Natural killer cell (primary cell): ENCODE data around the gene SLU7. TPM values are rescaled to one million over a fixed set of nuclear protein-coding genes. Genes with fewer than 3 reads are reported as not detected.

ENCODE experiments used
- ATAC-seq, 3 donors: fragments of 150-1000 bp in 2 of 3; fragments of 200-7000 bp in 1 of 3; cut with Tn5 transposase; 1 replicate in 1 of 3; 2 replicates in 2 of 3; pipeline ENCODE4 v1.10.0; 2021; ENCODE audit warnings: mild to moderate bottlenecking in 2 of 3, moderate library complexity in 2 of 3
- DNase-seq, 2 donors: peaks; one replicate each; pipeline versions ENCODE4 v3.0.0 to v3.0.0-alpha.2; 2013 to 2021; ENCODE audit warnings: mixed read lengths in 1 of 2
- H3K27ac ChIP-seq: one replicate; pipeline ENCODE4 v1.5.1; 2013; ENCODE audit warnings: mild to moderate bottlenecking, low read length
- H3K27me3 ChIP-seq: one replicate; pipeline ENCODE4 v1.6.1; 2013; ENCODE audit warnings: low read length; ENCODE audit not compliant: control insufficient read depth, insufficient read depth
- H3K36me3 ChIP-seq: one replicate; pipeline ENCODE4 v1.6.1; 2013; ENCODE audit warnings: low read length; ENCODE audit not compliant: control insufficient read depth, insufficient read depth
- H3K4me1 ChIP-seq: one replicate; pipeline ENCODE4 v1.6.1; 2013; ENCODE audit warnings: low read length; ENCODE audit not compliant: control insufficient read depth, insufficient read depth
- H3K4me3 ChIP-seq: one replicate; pipeline ENCODE4 v1.5.1; 2013; ENCODE audit warnings: low read length
- H3K9me3 ChIP-seq: one replicate; pipeline ENCODE4 v1.6.1; 2013; ENCODE audit warnings: low read length; ENCODE audit not compliant: control insufficient read depth, insufficient read depth
- H3K27ac Mint-ChIP-seq, 2 donors: one replicate each; pipeline ENCODE4 v1.8.0; 2022; ENCODE audit warnings: mild to moderate bottlenecking in 2 of 2, mixed read lengths in 2 of 2, moderate library complexity in 1 of 2
- H3K27me3 Mint-ChIP-seq, 2 donors: one replicate each; pipeline ENCODE4 v1.8.0; 2022; ENCODE audit warnings: low read depth in 2 of 2, mixed read lengths in 2 of 2
- H3K36me3 Mint-ChIP-seq: one replicate; pipeline ENCODE4 v1.8.0; 2022; ENCODE audit warnings: mixed read lengths
- H3K4me1 Mint-ChIP-seq, 2 donors: one replicate each; pipeline ENCODE4 v1.8.0; 2022; ENCODE audit warnings: mixed read lengths in 2 of 2
- H3K4me3 Mint-ChIP-seq: one replicate; pipeline ENCODE4 v1.8.0; 2022; ENCODE audit warnings: mild to moderate bottlenecking, moderate library complexity, mixed read lengths
- H3K9me3 Mint-ChIP-seq, 2 donors: one replicate each; pipeline ENCODE4 v1.8.0; 2022; ENCODE audit warnings: mixed read lengths in 2 of 2
- CTCF ChIP-seq: fragments of 200-600 bp; IDR thresholded peaks from one replicate; pipeline ENCODE4 v1.8.0; 2022; ENCODE audit warnings: antibody characterized with exemption
- WGBS: methylation state at CpG from one replicate; pipeline ENCODE4 v1.1.7; 2013; ENCODE audit warnings: missing lambda C conversion rate; ENCODE audit not compliant: insufficient coverage; 5-methylcytosine and 5-hydroxymethylcytosine counted together
- intact Hi-C: fragments of 100-400 bp; cut with micrococcal nuclease; formaldehyde crosslinking; loops from one replicate; pipeline ENCODE4 v1.14.2; 2022
- total RNA-seq, 4 donors: library from RNA; stranded (reverse); fragments of 120-200 nt in 1 of 4; gene quantifications; one replicate each; pipeline versions ENCODE4 v1.2.3 to v1.2.4, GENCODE V29; 2013 to 2022

SLU7 gene
- total RNA-seq, 3 donors from 2014 or later (not counting 1 experiment from before 2014, with no cell fraction given), result 114 to 143 (median 118) TPM

- no peak overlapping the region for H3K4me3 ChIP-seq
- Mint-ChIP-seq H3K4me1 (peaks cover 0 to 5% of the 10 kb centered on the region in 2 donors), H3K36me3 (no peaks in the 10 kb centered on the region), H3K4me3 (no peak overlapping the region), H3K9me3 (no peaks in the 10 kb centered on the region), H3K27me3 (peaks cover 2 to 12% of the 10 kb centered on the region in 2 donors), H3K27ac (no peak overlapping the region)
- WGBS, result 87% methylated on average over 6 of the region's 7 CpGs
- H3K27me3 ChIP-seq, result no peaks in the 10 kb centered on the region
- H3K9me3 ChIP-seq, result no peaks in the 10 kb centered on the region
- no peak for ATAC-seq
- no peak overlapping the region for H3K27ac ChIP-seq
- no peaks in the 10 kb centered on the region for H3K36me3 ChIP-seq
- intact Hi-C loops, result no loop called here
- TF ChIP-seq CTCF, result no peak
- H3K4me1 ChIP-seq, result no peaks in the 10 kb centered on the region
- no peak for DNase-seq
Observed at GRCh38 chr5:160357861-160358411, 60.9 kb downstream of the SLU7 start.

DNA sequence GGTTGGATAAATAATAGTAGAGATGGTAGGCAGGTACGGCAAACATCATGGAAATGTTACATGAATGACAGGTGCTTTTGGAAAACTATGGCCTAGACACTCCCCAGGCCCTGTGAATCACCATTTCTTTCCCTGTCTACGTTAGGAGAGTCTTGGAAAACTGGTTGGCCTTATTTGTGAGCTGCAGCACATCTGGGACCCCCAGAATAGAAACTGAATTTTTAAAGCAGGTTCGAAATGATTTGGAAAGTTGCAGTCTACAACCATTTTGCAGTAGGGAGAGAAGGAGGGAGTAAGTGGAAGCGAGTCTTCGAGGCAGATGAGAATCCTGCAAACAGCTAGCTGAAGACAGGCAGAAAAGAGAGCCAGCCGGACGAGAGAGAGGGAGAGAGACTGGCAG, 61.5 kb downstream of the SLU7 start:
- peaks cover 0 to 5% of the 10 kb centered on the region in 2 donors for H3K4me1 Mint-ChIP-seq
- ATAC-seq, result no peak
- no peak overlapping the region for H3K4me3 Mint-ChIP-seq
- Histone ChIP-seq H3K9me3 (no peaks in the 10 kb centered on the region), H3K27ac (no peak overlapping the region), H3K4me3 (no peak overlapping the region), H3K27me3 (no peaks in the 10 kb centered on the region), H3K36me3 (no peaks in the 10 kb centered on the region), H3K4me1 (no peaks in the 10 kb centered on the region)
- no peak for TF ChIP-seq CTCF
- no peak for DNase-seq
- H3K27me3 Mint-ChIP-seq, result peaks cover 2 to 12% of the 10 kb centered on the region in 2 donors
- H3K27ac Mint-ChIP-seq, result no peak overlapping the region
- intact Hi-C loops, result no loop called here
- no peaks in the 10 kb centered on the region for H3K9me3 Mint-ChIP-seq
- no peaks in the 10 kb centered on the region for H3K36me3 Mint-ChIP-seq
- 86% methylated on average over 7 of the region's 7 CpGs for WGBS

DNA sequence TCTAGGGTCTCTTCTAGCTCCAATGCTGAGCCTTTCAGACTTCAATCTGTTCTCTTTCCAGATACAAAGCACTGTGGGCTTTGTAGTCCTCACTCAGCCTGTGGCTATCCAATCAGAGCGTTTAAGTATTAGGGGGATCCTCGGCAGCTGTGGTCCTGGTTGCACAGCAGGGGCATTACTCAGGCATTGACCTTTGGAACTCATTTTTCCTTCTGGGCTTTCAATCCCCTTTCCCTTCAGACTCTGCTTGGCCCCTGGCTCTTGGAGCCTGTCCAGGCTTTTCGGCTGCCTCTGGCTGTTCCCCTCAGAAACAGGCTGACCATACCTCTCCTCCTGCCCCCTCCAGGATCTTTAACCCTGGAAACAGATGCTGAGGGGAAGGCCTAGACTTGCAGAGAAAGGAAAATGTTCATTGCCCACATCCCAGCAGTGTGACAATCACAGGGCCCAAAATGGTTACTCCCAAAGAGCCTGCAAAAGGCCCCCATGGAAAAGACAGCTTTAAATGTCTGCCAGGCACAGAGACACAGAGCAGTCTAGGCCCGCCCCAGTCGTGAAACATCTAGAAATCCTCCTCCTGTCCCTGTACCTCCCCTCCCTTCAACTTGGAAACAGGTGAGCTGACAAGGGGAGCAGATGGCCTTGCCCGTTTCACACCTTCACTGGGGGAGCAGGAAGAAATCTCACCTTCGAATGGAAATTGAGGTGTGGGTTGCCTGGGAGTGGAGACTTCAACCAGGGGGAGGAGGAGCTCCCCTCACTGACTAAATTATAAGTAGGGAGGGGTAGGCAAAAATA, 62.1 kb downstream of the SLU7 start:
- H3K27ac Mint-ChIP-seq, result no peak overlapping the region
- H3K36me3 Mint-ChIP-seq, result no peaks in the 10 kb centered on the region
- peaks cover 2 to 12% of the 10 kb centered on the region in 2 donors for H3K27me3 Mint-ChIP-seq
- DNase-seq (no peak), ATAC-seq (no peak)
- Histone ChIP-seq H3K4me1 (no peaks in the 10 kb centered on the region), H3K36me3 (no peaks in the 10 kb centered on the region), H3K9me3 (no peaks in the 10 kb centered on the region), H3K27me3 (no peaks in the 10 kb centered on the region), H3K27ac (no peak overlapping the region), H3K4me3 (no peak overlapping the region)
- intact Hi-C loops, result no loop called here
- H3K4me3 Mint-ChIP-seq, result no peak overlapping the region
- 93% methylated on average over 6 of the region's 7 CpGs for WGBS
- no peaks in the 10 kb centered on the region for H3K9me3 Mint-ChIP-seq
- no peak for TF ChIP-seq CTCF
- peaks cover 0 to 5% of the 10 kb centered on the region in 2 donors for H3K4me1 Mint-ChIP-seq
